ENCODE measurements around the gene CAST. TPM values are rescaled to one million over a fixed set of nuclear protein-coding genes. Genes with fewer than 3 reads are reported as not detected.
"Not testable (repeated sequence)": the region's sequence is repeated elsewhere in the genome, so short reads cannot be mapped to it uniquely, and the experiment has no call there.

The CAST gene
- total and polyA plus RNA-seq, 2 donors from 2014 or later, result 83.2 to 282 TPM

DNA sequence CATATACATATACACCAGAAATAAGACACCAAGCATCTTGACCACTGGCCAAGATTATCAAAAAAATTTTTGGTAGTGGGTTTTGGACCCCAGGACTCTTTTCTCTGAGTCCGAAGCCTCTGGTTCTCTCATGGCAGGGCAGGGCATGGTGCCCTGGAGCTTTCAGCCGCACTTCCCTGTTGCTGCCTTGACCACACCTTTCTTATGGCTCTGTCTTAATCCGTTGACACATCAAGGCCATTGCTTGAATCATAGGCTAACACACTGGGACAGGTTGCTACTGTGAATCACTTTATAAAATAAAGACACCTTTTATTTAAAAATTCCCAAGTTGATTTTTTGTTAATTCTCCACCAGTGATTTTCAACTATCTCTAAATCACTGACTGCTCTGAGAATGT, 45.4 kb upstream of the CAST start:
- TF ChIP-seq CTCF (IDR thresholded peaks at IDR 0.05; ENCODE audit: borderline replicate concordance, extremely low read depth, insufficient read depth), result no peak

DNA sequence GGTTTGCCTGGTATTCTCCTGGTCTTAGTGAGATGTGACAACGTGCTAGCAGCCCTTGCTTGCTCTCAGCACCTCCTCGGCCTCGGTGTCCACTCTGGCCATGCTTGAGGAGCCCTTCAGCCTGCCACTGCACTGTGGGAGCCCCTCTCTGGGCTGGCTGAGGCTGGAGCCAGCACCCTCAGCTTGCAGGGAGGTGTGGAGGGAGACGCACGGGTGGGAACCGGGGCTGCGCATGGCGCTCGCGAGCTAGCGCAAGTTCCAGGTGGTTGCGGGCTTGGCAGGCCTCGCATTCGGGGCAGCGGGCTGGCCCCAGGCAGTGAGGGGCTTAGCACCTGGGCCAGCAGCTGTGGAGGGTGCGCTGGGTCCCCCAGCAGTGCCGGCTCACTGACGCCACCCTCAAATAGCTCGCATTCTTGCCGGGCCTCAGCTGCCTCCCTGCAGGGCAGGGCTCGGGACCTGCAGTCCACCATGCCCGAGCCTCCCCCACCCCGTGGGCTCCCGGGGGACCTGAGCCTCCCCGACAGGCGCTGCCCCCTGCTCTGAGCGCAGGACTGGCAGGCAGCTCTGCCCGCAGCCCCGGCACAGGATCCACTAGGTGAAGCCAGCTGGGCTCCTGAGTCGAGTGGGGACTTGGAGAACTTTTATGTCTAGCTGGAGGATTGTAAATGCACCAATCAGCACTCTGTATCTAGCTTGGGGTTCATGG, 43.7 kb upstream of the CAST start:
- H3K9me3 ChIP-seq (ENCODE audit: control insufficient read depth in 2 of 3, insufficient read depth in 1 of 3, low read length in 3 of 3); H3K36me3 ChIP-seq (ENCODE audit: control insufficient read depth in 2 of 3, insufficient read depth in 3 of 3, low read length in 3 of 3); H3K4me1 ChIP-seq (ENCODE audit: control insufficient read depth in 2 of 3, insufficient read depth in 2 of 3, low read depth in 1 of 3, low read length in 3 of 3); H3K27ac ChIP-seq (ENCODE audit: low read depth in 2 of 2, low read length in 2 of 2); FAIRE-seq; intact Hi-C loops (cut with DNase I); H3K4me3 ChIP-seq (ENCODE audit: low read length in 3 of 3); H3K27me3 ChIP-seq (ENCODE audit: control insufficient read depth, insufficient read depth, low read length); DNase-seq; H3K9ac ChIP-seq (ENCODE audit: low read length in 3 of 3): not testable (repeated sequence)

More for the DNA sequence above, 45.4 kb upstream of the CAST start:
- H3K27ac ChIP-seq (ENCODE audit: low read depth in 2 of 2, low read length in 2 of 2), result no peak overlapping the region
- DNase-seq (no peak), FAIRE-seq (no peak)
- H3K27me3 ChIP-seq (ENCODE audit: control insufficient read depth, insufficient read depth, low read length), result no peaks in the 10 kb centered on the region
- no peak overlapping the region for H3K4me3 ChIP-seq (ENCODE audit: low read length in 3 of 3)
- intact Hi-C loops (cut with DNase I), result no loop called here
- no peaks in the 10 kb centered on the region for H3K9me3 ChIP-seq (ENCODE audit: control insufficient read depth in 2 of 3, insufficient read depth in 1 of 3, low read length in 3 of 3)
- no peaks in the 10 kb centered on the region for H3K36me3 ChIP-seq (ENCODE audit: control insufficient read depth in 2 of 3, insufficient read depth in 3 of 3, low read length in 3 of 3)
- peaks cover 0 to 4% (median 4%) of the 10 kb centered on the region in 3 donors for H3K4me1 ChIP-seq (ENCODE audit: control insufficient read depth in 2 of 3, insufficient read depth in 2 of 3, low read depth in 1 of 3, low read length in 3 of 3)
- no peak overlapping the region for H3K9ac ChIP-seq (ENCODE audit: low read length in 3 of 3)

DNA sequence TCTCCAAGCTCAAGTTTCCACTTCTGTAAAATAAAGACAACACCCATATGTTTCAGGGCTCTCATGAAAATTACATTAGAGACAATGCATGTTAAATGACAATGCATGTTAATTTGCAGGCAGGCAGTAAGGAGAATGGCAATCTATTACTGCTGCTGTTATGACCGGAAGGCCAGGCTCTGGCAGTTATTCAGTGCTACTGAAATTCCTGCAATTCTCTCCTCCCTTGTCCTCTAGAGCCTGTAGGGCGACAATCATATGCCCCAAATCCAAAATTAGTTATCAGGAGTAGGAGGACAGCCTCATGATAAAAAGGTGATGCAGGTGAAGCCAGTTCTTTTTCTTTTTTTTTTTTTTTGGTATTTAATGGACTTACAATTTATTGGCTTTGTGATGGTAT, 42.2 kb upstream of the CAST start:
- no peak for DNase-seq
- intact Hi-C loops (cut with DNase I), result no loop called here
- no peak for FAIRE-seq
- Histone ChIP-seq H3K36me3 (ENCODE audit: control insufficient read depth in 2 of 3, insufficient read depth in 3 of 3, low read length in 3 of 3) (no peaks in the 10 kb centered on the region), H3K9me3 (ENCODE audit: control insufficient read depth in 2 of 3, insufficient read depth in 1 of 3, low read length in 3 of 3) (no peaks in the 10 kb centered on the region), H3K27ac (ENCODE audit: low read depth in 2 of 2, low read length in 2 of 2) (no peak overlapping the region), H3K27me3 (ENCODE audit: control insufficient read depth, insufficient read depth, low read length) (no peaks in the 10 kb centered on the region), H3K4me3 (ENCODE audit: low read length in 3 of 3) (no peak overlapping the region), H3K9ac (ENCODE audit: low read length in 3 of 3) (no peak overlapping the region), H3K4me1 (ENCODE audit: control insufficient read depth in 2 of 3, insufficient read depth in 2 of 3, low read depth in 1 of 3, low read length in 3 of 3) (no peaks in the 10 kb centered on the region)
- no peak for TF ChIP-seq CTCF (IDR thresholded peaks at IDR 0.05; ENCODE audit: borderline replicate concordance, extremely low read depth, insufficient read depth)

DNA sequence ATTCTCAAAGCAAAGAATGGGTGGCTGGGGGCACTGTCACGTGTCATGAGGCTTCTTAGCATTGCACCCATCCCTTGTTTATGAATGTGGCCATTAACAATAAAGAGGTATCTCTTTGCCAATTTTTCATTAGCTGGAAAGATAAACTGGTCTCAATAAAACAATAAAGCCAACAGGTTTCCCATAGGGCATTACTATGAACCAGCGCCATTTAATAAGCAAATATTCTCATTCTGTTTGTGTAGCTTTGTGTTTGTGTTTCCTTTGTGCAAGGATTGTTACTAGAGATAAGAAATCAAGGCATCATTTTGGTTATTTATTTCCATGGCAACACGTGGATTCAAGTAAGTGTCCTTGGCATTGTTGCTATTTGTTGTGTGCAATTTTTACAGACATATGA, 37.6 kb upstream of the CAST start:
- FAIRE-seq, result no peak
- no peak for TF ChIP-seq CTCF (IDR thresholded peaks at IDR 0.05; ENCODE audit: borderline replicate concordance, extremely low read depth, insufficient read depth)
- Histone ChIP-seq H3K4me1 (ENCODE audit: control insufficient read depth in 2 of 3, insufficient read depth in 2 of 3, low read depth in 1 of 3, low read length in 3 of 3) (no peaks in the 10 kb centered on the region), H3K27me3 (ENCODE audit: control insufficient read depth, insufficient read depth, low read length) (no peaks in the 10 kb centered on the region), H3K9ac (ENCODE audit: low read length in 3 of 3) (no peak overlapping the region), H3K9me3 (ENCODE audit: control insufficient read depth in 2 of 3, insufficient read depth in 1 of 3, low read length in 3 of 3) (no peaks in the 10 kb centered on the region), H3K27ac (ENCODE audit: low read depth in 2 of 2, low read length in 2 of 2) (no peak overlapping the region), H3K4me3 (ENCODE audit: low read length in 3 of 3) (no peak overlapping the region), H3K36me3 (ENCODE audit: control insufficient read depth in 2 of 3, insufficient read depth in 3 of 3, low read length in 3 of 3) (no peaks in the 10 kb centered on the region)
- intact Hi-C loops (cut with DNase I), result no loop called here
- DNase-seq, result no peak
